Measurements from ENCODE around the gene GALNT2.

Gene GALNT2

DNA sequence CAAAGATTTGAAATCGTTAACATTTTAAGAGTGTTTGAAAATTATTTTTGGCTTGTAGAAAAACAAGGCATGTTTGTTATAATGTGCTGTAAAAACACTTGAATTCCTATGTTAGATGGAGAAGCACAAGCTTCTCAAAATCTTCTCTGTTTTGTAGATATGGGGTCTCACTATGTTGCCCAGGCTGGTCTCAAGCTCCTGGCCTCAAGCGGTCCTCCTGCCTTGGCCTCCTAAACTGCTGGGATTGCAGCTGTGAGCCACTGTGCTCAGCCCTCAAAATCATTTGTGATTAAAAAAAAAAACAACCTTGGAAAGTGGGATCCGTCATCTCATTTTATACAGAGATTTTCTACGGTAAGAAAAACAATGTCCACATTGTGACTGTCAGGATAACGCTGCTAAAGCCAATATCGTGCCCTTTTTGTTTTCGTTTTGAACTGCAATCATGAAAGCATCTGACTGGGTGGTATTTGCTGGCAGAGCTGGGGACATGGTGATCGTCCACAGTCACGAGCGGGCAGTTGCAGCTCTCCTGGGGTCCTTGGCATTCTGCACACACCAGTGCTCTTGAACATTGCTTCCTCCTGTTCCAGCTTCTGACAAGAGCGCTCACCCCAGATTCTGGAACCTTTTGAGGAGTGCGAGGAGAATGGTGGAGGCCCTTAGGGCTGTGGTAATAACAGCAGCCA lies 246.6 kb downstream of the GALNT2 start:
- DNase-seq: no peak

DNA sequence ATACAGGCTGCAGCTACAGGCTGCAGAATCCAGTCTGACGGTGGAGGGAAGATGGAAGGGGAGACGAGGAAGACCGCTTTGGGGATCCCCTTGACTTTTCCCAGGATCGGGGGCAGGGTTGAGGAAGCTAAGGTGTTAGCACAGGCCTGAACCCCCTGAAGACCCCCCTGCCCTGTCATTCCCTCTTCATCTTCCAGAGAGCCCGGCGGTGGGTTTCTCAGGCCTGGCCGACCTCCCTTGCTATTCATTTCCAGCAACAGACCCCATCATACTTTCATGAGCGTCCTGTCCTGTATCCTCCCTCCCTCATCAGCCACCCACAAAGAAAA lies 247.1 kb downstream of the GALNT2 start:
- no peak for DNase-seq

DNA sequence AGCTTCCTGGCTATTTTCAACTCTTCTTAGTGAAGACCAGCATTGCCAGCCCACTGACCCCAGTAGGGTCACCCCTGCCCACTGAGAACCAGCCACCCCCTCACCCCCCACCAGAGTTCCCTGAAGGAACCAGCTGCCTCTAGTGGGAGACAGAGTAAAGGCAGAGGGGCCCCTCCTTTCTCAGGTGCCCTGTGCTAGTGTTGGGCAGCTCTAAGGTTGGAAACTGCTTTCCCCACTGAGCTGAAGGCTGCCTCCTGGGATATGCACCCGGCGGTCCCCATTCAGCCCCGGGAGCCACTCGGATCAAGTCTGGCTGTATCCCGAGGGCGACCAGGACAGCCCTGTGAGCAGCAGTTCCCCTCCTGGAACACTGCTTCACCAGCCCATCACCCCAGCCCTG lies 248.1 kb downstream of the GALNT2 start:
- DNase-seq: no peak

DNA sequence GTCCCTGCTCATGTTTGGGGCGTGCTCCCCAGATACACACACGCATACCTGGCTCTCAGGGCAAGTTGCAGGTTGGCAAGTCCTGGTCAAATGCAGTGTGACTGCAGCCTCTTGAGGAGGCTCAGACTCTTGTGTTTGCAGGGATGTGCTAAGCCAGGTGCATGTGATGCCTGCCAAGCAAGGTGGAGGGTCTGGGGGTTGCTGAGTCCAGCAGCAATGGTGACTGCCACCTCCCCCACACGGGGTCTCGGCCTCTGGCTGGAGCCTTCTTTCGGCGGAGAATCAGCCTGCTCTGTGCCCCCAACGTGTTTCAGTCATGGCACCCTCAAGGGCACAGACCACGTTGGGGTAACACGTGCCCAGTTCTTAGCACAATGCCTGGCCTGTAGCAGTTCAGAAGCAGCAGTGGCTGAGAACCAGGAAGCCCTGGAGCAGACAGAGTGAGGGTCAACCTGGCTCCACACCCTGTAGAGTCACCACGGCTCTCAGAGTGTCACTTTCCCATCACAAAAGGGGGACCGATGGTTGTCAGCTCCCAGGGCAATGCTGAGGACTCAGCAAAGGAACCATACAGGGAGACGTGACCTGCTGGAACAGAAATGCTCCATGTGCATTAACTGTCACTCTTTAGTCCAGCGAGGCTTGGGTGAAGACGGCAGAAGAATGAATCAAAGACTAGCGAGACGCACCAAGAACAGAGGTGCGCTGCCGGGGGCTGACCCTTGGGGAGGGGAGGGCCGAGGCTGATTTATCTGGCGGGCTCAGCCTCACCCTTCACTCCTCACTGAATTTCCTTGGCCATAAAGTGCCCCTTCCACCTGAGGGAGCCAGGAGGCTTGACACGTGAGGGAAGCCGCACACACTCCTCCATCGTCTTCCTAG lies 250.1 kb downstream of the GALNT2 start:
- DNase-seq: no peak

DNA sequence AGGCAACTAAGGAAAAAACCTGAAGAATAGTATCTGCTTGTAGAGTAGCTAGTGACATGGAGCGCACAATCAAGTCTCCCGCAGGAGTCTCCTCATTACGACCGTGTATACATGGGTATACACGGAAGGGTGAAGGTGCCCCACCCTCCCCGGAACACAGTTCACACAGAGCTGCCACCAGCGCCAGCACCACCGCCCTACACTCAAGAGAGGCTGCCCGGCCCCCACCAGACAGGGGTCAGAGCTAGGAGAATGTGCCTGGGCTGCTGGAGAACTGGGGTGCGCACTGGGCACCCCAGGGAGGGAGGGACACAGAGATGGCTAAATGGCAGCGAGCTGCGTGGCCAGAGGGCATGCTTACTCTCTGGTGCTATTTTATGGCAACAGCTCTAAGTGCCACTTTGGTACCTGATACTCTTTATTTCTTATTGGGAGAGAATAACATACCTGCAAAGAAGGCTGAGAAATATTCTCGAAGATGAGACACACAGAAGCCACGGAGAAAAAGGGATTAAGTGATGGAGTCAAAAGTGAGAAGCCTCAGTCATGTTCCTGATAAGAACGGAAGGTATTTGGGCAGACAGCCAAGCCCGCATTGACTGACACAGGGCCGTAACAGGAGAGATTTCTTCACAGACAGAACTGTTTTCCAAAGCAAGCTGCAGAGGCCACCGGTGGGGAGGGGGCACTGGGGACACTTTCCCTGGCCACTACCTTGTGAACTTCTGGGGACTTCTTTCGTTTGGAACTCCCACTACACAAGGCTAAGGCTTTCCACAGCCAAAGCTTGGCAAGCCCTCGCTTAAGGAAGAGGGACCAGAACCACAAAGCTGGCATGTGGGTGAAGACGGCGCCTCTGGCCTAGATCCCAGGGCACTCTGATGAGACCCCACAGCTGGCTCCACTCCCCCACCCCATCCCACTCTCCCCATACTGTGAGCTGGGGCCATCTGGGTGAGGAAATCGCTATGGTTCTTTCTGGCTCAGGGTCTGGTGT lies 251.1 kb downstream of the GALNT2 start:
- no peak for DNase-seq

DNA sequence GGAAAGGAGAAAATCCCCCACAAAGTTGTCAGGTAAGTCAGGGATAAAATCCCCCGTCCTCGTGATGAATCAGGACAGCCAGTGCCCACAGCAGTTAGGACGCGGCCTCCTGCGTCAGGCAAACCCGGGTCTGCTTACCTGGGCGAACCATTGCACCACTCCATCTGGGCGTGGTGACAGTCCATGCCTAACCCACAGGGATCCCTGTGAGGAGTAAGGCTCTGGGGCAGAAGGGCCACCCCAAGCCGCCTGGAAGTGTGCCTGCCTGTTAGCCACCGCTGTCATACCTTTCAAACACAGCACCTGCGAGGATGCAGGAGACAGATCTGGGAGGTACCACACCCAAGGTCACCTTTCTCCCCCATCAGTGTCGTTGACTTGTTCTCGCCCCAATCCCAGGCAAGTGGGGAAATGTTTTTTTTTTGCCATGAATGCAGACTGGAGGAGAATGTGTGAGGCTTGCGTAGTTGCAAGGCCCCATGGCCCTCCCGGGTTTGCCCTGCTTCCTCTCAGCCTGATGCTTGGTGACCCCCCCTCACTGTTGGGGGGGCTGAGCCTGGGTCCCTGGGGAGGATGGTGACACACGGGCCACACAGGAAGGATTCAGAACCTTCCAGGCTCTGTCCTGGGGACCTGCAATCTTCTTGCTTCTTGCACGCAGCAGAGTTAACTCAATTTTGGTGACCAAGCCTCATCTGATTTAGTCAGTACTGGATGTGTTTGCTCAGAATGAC lies 252.1 kb downstream of the GALNT2 start:
- DNase-seq: no peak

DNA sequence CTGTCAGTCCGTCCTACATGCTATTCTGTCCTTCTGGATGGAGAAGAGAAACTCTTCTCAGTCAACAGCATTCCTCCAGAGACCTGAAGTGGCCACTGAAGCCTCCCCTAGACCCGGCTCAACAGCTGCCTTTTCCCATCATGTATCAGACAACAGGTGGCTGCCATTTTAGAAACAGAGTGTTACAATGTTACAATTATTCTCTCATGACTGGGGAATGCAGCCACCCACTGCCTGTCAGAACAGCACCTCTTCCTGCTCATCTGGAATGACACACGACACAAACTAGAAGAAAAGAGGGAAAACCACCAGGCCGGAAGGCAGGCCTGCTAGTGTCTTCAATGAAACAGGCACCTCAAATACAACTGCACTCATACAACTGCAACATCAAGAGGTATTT lies 253.8 kb downstream of the GALNT2 start:
- DNase-seq: no peak

DNA sequence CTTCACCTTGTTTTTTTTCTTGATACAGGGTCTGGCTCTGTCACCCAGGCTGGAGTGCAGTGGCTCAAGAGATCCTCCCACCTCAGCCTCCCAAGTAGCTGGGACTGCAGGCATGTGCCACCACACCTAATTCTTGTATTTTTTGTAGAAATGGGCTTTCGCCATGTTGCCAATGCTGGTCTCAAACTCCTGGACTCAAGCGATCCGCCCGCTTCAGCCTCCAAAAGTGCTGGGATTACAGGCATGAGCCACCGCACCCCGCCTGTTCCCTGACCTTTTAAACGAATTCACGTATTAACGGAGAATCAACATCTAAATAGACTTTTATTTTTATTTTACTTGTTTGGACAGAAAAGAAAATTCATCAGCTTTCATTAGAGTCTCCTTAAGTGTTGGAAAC lies 254.3 kb downstream of the GALNT2 start:
- no peak for DNase-seq

DNA sequence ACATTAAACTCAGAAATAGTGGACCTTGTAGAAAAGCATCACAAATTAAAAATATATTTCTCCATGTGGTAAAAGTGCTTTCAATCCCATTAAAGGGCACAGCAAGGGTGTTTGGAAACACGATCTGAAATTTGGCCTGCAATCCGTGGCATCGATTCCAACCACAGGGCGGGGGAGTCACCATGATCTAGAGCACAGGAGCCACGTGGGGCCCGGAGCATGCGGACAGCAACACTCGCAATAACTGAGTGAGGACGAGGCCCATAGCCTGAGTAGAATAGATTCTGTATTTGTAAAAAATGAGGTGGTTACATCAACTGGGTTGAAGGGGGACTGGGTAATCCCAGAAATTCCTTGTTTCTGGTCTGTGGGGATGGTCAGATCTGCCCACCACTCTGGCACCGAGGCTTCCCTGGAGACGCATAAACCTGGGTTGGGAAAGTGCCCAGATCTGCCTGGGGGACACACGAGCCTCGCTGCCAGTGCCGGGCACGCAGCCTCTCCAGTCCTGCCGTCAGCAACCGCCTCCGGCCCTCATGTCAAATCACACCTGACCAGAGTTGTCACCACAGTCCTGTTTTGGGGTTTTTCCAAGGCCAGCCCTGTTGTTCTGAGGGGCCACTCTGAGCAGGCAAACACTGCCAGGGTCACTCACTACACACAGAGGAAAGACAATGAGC lies 254.8 kb downstream of the GALNT2 start:
- DNase-seq: no peak

DNA sequence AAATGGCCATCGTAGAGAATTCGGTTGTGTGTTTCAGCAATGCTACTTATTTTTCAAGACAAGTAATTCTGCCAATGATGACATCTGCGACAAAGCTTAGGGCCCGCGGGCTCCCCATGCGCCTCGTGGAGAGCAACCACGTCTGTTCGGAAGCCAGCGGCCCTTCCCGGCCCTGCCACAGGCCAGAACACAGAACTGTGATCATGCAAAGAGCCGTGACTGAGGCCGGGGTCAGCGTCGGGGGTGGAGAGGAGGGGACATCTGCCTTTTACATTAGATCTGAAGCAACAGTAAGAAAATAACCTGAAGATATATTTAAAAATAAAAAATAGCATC lies 255.4 kb downstream of the GALNT2 start:
- no peak for DNase-seq

DNA sequence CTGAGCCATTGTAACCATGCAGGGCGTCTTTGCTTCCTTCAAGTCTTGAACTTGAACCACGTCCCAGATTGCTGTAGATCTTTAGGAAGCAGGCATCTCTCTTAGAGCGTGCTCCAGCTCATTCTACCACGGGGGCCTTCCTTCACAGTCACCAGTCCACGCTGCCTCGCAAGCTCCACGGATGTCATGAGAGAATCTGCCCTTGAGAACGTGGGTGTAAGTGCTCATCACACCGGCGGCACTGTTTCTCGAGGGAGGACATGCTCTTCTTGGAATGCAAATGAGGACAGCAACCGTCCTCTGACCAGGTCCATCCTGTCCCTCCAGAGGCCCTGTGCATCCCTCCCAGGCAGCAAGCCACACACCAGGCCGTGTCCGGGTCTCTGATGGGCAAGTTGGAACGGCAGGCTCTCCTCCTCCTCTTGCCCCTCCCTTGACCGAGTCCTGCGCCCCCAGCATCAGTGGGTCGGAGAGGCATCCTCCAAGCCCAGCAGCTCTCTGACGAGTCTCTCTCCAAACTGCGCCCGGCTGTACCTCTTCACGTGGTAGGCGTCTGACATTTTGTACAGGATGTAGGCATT lies 256.0 kb downstream of the GALNT2 start:
- no peak for DNase-seq

DNA sequence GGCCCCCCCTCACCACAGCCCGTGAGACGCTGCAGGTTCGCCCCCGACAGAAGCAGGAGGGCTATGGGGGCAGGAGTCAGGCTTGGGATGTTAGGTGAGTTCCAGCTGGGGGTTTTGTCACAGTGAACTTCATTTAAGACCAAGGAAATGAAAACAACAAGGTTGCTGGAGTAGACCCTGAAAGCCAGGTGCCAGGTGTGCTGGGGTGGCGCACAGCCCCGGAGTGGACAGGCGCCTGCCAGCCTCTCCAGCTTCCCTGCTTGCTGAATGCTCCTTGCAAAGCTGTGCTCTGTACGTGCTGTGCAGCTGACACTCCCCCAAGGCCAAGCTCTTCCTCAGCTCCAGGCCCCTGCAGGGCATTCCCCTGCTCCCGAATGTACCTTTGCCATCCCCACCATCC lies 256.6 kb downstream of the GALNT2 start:
- no peak for DNase-seq

DNA sequence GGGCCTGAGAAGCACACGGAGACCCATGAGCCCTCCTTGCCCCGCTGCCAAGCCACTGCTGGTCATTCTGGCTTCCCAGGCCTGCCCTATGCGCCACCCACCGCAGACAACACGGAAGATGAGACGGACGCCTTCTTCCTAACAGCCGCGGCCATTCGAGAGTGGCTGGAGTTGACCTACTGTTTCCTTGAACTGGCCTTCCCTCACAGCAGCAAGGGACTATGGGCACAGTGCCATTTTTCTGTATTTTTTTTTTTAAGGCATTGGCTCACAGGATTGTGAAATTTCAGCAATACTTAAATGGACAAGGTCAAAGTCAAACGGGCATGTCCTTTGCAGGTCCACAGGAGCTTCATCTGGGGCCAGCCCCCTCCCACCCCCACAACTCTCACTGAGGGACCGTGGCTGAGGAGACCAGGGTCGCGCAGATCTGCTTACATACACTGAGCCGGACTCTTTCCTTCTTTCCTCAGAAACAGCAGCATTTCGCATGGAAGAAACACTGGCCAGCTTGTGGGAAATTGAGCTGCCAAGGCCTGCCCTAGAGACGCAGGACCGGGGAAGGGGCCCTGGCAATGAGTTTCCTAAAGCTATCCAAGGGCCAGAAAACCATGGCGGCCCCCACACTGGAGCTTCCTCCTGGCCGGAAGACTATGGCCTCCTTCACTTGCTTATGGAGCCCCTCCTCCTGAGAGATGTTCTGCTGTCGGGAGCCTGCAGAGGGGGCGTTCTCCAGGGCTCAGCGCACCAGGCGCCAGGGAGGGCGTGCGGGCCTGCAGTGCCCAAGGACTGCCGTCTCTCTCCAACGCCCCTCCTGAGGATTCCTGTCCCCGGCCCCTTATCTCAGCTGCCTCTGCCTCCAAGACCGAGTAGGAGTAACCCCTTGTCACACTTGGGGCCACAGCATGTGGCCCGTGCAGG lies 260.2 kb downstream of the GALNT2 start:
- DNase-seq: no peak

DNA sequence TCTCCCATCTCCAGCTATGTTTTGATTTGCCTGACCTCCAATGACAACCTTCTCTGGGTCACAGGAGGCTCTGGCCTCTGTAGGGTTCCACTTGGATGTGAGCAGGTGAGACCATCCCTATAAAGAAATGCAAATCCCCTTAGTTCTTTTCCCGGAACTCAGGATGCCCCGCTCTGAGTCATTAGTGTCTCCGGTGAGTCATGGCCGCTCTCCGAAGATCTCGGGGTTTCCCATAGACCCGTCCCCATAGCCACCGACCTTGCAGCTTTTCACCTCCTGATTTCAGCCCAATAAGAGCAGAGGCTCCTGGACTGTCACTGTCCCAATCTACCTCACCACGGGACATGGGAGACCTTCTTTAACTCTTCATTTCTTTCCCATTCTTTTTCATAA lies 260.9 kb downstream of the GALNT2 start:
- DNase-seq: no peak

DNA sequence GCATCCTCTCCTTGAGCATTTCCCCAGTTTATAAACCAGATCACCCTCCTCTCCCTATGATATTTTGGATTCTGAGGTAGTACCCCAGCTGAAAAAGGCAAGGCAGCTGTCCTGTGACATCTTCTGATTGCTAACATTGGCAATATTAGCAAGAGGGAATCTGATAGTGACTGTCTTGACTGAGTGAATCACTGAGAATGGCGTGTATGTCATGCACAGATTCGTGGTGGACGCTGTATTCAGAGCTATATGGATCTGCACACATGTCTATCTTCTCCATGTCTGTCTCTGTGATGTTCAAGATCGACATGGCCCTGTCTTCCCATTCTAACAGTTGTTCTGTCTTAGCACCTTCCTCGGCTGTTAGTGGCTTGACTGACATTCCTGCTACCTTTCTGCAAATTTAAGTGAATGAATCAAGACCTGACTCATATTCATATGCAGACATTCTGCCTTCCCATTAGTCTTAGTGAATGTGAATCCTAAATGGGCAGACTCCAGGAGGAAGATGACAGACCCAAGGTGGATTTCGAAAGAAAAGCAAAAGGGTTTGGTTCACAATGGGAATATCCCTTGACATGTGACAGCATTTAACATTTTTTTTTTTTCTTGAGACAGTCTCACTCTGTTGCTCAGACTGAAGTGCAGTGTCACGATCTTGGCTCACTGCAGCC lies 261.4 kb downstream of the GALNT2 start:
- no peak for DNase-seq

DNA sequence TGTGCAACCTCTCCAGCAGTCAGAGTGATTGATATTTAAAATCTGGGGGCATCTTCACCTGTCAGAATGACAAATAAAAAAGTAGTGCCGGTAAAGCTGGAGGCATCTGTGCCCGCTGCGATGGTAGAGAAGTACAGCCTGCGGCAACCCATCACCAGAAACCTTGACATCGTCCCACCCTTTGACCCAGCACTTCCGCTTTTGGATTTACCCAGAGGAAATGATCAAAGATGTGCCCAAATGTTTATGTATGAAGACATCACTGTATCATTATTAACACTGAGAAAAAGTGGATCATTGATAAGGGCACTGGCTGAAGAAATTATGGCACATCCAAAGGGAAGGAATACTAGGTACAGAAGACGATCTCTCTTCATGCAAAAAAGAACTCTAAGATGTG lies 263.1 kb downstream of the GALNT2 start:
- no peak for DNase-seq
